IPS-NIHi7 (cell line): ENCODE data around the gene ZNF630.
"Not testable (repeated sequence)": the region's sequence is repeated elsewhere in the genome, so short reads cannot be mapped to it uniquely, and the experiment has no call there.

Experiments
- DNase-seq: peaks from one replicate; pipeline ENCODE4 v3.0.0; 2012; ENCODE audit warnings: mixed read lengths; ENCODE audit errors: extremely low spot score

The ZNF630 gene

GRCh38 chrX:48028091-48028490 is 43.3 kb downstream of the ZNF630 start:
- DNase-seq, result no peak

GRCh38 chrX:48027545-48027944 is 43.9 kb downstream of the ZNF630 start:
- DNase-seq, result not testable (repeated sequence)

DNA sequence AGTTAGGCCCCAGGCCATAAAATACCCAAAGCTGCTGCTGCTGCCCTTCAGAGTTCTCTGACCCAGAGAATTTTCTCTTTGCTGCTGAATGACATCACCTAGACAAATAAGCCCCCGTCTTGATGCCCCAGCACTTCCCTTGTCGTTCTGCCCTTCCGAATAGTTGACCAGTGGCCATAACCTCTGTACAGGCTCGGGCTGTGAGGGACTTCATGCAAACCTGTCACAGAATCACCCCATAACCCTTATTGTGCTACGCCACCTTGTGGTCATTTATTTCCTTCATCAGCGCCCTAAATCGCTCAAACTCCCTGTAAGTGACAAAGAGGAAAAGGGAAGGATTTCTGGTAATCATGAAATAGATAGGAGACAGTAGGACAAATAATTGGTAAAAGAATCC is 45.9 kb downstream of the ZNF630 start:
- DNase-seq, result peak; percentile 32

GRCh38 chrX:48022738-48023137 is 48.7 kb downstream of the ZNF630 start:
- DNase-seq, result no peak

DNA sequence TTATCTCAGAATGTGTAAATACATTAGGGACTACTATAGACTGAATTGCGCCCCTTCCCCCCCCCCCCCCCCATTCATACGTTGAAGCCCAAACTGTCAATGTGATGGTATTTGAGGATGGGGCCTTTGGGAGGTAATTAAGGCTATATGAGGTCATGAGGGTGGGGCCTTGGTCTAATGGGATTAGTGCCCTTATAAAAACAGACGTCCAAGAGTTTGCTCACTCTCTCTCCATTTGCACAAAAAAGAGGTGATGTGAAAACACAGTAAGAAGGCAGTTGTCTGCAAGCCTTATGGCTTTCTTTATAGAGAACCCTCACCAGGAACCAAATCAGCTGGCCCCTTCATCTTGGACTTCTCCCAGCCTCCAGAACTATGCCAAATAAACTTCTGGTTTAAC is 49.3 kb downstream of the ZNF630 start:
- DNase-seq, result no peak

DNA sequence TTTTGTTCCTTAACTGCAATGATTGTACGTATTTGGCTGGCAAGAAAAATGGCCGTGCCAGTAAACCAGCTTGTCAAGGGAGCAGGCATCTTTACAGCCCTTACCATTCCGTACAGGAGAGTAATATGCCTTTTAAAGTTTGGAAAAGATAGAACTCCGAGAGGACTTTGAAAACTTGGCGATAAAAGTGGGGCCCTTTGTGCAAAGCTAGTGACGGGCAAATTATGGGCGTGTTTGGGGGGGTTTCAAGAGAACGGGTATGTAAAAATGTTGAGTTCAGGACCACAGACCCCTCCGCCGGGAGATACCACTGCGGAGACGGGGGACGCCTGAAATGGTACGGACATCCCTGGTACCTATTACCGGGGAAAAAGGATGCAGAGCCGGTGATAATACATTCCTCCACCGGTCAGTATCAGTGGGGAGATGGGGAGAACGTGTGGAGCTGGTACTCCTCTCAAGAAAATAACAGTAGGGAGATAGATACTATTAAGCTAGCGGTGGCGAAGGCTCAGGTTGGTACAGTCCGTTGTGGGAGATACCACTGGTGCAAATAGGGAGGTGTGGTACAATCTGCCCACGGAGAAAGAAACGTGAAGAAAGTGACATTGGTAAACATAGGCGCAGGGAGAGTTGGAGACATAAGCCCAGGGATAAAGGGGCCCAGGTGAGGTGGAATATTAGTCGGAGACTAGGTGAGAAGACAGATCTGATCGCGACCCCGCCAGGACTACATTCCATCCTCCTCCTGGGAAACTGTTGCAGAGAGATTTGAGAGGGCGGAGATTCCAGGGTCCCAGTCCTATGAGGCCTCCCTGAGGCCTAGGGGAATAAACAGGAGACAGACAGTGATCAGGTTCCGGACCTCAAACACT is 50.2 kb downstream of the ZNF630 start:
- DNase-seq, result peak; percentile 55

DNA sequence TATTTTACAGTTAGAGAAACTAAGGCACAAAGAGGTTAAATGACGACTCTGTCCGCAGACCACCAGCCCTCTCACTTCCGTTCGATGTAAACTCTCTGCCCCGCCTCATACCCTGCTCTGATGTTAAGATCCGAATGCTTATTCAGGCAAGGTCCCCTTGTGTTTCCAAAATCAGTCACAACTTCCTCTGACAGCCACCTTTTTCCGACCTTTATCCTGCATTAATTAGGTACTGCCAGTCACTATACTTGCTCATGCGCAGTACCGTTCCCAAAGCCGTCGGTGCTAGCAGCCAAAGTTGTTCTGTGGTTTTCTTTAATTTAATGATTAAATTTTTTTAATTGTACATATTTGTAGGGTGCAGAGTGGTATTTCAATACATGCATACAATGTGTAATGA is 51.0 kb downstream of the ZNF630 start:
- DNase-seq, result not testable (repeated sequence)

- DNase-seq, result not testable (repeated sequence)
These were observed 51.5 kb downstream of the ZNF630 start for GRCh38 chrX:48019892-48020291.

GRCh38 chrX:48016583-48017310 is 54.7 kb downstream of the ZNF630 start:
- not testable (repeated sequence) for DNase-seq

GRCh38 chrX:48009445-48009960 is 61.9 kb downstream of the ZNF630 start:
- not testable (repeated sequence) for DNase-seq
